ENCODE data around the gene MAP4K2.

The MAP4K2 gene

DNA sequence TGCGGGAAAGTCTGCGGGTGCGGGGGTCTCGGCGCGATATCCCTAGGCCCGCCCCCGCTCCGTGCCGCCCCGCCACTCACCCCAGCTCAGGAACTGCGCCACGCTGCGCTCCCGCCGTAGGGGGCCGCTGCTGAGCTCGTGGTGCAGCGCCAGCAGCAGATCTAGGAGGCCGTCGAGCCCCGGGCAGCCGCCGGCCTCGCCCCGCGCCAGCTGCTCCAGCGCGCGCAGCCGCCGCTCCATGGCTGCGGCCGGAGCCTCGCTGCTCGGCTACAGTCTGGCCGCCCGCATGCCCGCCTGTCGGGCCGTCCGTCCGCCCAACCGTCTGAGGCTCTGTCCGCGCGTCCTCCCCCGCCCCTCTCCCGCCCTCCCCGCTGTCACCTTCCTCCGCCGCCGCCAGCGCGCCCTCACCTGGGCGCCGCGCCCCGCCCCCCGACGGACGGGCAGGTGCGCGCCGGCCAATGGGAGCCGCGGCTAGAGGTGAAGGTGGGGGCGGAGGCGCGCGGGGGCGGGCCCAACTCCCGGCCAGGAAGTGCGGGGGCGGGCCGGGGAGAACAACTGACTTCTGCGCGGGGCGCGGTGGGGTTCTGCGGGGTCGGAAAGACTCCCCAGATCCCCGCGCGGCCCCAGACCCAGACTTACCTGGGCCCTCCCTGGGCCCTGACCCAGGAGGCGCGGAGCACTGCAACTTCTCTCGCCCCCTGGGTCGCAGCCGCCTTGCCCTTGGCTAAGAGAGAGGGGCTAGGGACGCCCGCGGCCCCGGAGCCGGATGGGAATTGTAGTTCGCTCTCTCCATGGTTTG is 41.5 kb upstream of the MAP4K2 start, which contains the start of gene CDC42BPG:
Gene CDC42BPG (minus strand): TSS at position 324 of the 799 bp plus-strand sequence. CDS start 84 bp downstream, at position 240.
- 1 to 2% methylated on average over 56 to 58 of the region's 96 CpGs for WGBS, 2 experiments (ENCODE audit: insufficient coverage in 2 of 2)
- H3K4me3 ChIP-seq (ENCODE audit: extremely low read depth, insufficient read depth, low read length, poor library complexity, severe bottlenecking), result peak within 1 kb of the TSS; percentile 53
- no peaks in the 10 kb centered on the region for H3K36me3 ChIP-seq (ENCODE audit: control insufficient read depth, insufficient read depth, low read length)
- no peak within 1 kb of the TSS for H3K27ac ChIP-seq (ENCODE audit: low read depth, low read length, severe bottlenecking)
- H3K4me1 ChIP-seq (ENCODE audit: control insufficient read depth, insufficient read depth, low read length, poor library complexity, severe bottlenecking), result peaks cover 18% of the 10 kb centered on the region
- H3K9me3 ChIP-seq (ENCODE audit: control insufficient read depth, low read length), result no peaks in the 10 kb centered on the region

DNA sequence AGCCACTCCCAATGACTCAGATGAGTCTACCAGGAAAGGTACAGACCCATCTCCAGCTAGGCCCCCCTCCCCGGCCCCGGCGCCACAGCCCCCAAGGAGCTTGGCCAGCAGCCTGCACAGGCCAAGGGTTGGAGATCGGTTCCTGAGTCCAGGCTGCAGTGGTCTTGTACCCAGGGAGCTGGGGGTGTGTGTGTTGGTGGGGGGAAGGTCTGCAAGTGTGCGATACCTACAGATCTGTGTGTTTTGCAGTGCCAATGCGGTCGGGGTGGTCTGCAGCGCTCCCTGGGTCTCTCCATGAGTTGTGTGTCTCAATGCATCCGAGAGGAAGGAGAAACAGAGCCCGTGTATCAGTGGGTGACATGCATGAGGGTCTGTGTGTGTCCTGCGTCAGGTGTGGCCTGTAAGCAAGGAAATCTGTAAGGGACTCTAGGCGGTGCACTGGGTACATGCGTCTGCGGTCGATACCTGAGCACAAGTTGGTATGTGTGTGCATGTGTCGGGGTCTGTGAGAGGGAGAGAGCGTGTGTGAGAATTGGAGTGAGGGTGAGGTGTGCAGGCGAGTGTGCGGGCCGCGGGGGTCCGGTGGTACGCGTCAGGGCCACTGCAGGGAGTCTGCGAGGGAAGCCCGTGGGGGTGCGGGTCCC is 40.8 kb upstream of the MAP4K2 start:
- WGBS, 2 experiments (ENCODE audit: insufficient coverage in 2 of 2), result 55 to 56% methylated on average over 19 to 26 of the region's 27 CpGs
- Histone ChIP-seq H3K36me3 (ENCODE audit: control insufficient read depth, insufficient read depth, low read length) (no peaks in the 10 kb centered on the region), H3K27ac (ENCODE audit: low read depth, low read length, severe bottlenecking) (no peak overlapping the region), H3K9me3 (ENCODE audit: control insufficient read depth, low read length) (no peaks in the 10 kb centered on the region), H3K4me3 (ENCODE audit: extremely low read depth, insufficient read depth, low read length, poor library complexity, severe bottlenecking) (peak overlapping the region; percentile 53), H3K4me1 (ENCODE audit: control insufficient read depth, insufficient read depth, low read length, poor library complexity, severe bottlenecking) (peaks cover 18% of the 10 kb centered on the region)

- peaks cover 18% of the 10 kb centered on the region for H3K4me1 ChIP-seq (ENCODE audit: control insufficient read depth, insufficient read depth, low read length, poor library complexity, severe bottlenecking)
- H3K9me3 ChIP-seq (ENCODE audit: control insufficient read depth, low read length), result no peaks in the 10 kb centered on the region
- 61 to 71% methylated on average over 12 to 15 of the region's 19 CpGs for WGBS, 2 experiments (ENCODE audit: insufficient coverage in 2 of 2)
- peak overlapping the region; percentile 49 for H3K27ac ChIP-seq (ENCODE audit: low read depth, low read length, severe bottlenecking)
- H3K4me3 ChIP-seq (ENCODE audit: extremely low read depth, insufficient read depth, low read length, poor library complexity, severe bottlenecking), result no peak overlapping the region
- H3K36me3 ChIP-seq (ENCODE audit: control insufficient read depth, insufficient read depth, low read length), result no peaks in the 10 kb centered on the region
These were observed 40.1 kb upstream of the MAP4K2 start for GRCh38 chr11:64842851-64843685.

DNA sequence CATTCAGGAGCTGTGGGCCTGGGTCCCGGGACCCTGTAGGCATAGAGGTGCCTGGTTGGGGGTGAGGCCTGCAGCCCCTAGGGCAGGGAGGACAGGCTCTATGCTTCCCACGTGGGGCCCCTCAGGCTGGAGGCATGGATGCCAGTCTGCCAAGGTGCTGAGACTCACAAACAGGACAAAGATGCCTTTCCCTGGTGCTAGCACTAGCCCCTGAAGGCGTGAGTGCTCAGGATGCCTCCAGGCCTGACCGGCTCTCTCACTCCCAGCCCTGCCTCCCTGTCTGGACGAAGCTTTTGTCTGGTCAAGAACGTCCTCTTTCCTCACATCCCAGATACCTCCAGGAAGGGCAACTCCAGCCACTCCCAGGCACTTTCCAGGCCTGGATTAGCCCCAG is 39.3 kb upstream of the MAP4K2 start:
- no peak overlapping the region for H3K4me3 ChIP-seq (ENCODE audit: extremely low read depth, insufficient read depth, low read length, poor library complexity, severe bottlenecking)
- no peaks in the 10 kb centered on the region for H3K36me3 ChIP-seq (ENCODE audit: control insufficient read depth, insufficient read depth, low read length)
- peak overlapping the region; percentile 49 for H3K27ac ChIP-seq (ENCODE audit: low read depth, low read length, severe bottlenecking)
- peaks cover 18% of the 10 kb centered on the region for H3K4me1 ChIP-seq (ENCODE audit: control insufficient read depth, insufficient read depth, low read length, poor library complexity, severe bottlenecking)
- no peaks in the 10 kb centered on the region for H3K9me3 ChIP-seq (ENCODE audit: control insufficient read depth, low read length)
- 70 to 91% methylated on average over 4 of the region's 6 CpGs for WGBS, 2 experiments (ENCODE audit: insufficient coverage in 2 of 2)

DNA sequence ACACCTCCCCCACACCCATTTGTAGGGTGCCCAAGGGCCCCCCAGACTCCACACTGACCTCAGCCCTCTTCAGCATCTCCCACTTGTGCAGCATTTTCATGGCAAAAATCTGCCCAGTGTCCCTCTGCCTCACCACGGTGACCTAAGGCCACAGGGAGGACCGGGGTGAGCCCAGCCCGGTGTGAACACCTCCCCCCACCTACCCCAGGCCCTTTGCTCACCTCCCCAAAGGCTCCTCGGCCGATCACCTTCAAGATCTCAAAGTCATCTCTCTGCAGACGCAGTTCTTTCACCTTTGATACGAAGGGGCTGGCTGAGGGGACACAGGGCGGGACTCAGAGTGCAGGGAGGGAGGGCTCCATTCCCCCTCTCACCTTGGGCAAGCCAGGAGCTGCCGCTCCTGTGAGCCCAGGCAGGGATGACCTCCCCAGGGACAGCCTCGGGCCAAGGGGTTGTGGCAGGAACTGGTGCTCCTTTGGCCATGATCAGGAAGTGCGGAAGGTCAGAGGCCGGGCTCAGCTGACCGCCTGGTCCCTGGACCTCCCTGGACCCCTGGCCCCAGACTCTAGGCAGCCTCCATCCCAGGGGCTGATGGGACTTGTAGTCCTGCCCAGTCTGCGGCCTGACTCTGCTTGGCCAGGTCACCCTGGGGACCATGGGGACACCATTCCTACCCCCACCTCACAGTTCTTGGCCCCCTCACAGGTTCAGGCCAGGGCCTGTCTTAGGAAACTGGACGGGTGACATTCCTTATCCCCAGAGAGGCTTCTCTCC is 38.8 kb upstream of the MAP4K2 start:
- 88 to 92% methylated on average over 7 to 14 of the region's 15 CpGs for WGBS, 2 experiments (ENCODE audit: insufficient coverage in 2 of 2)
- H3K36me3 ChIP-seq (ENCODE audit: control insufficient read depth, insufficient read depth, low read length), result no peaks in the 10 kb centered on the region
- H3K4me3 ChIP-seq (ENCODE audit: extremely low read depth, insufficient read depth, low read length, poor library complexity, severe bottlenecking), result no peak overlapping the region
- H3K27ac ChIP-seq (ENCODE audit: low read depth, low read length, severe bottlenecking), result no peak overlapping the region
- H3K9me3 ChIP-seq (ENCODE audit: control insufficient read depth, low read length), result no peaks in the 10 kb centered on the region
- peaks cover 18% of the 10 kb centered on the region for H3K4me1 ChIP-seq (ENCODE audit: control insufficient read depth, insufficient read depth, low read length, poor library complexity, severe bottlenecking)

GRCh38 chr11:64839887-64840782 is 37.1 kb upstream of the MAP4K2 start:
- no peak overlapping the region for H3K4me3 ChIP-seq (ENCODE audit: extremely low read depth, insufficient read depth, low read length, poor library complexity, severe bottlenecking)

GRCh38 chr11:64839335-64839734 is 36.3 kb upstream of the MAP4K2 start:
- 93 to 94% methylated on average over 13 of the region's 13 CpGs for WGBS, 2 experiments (ENCODE audit: insufficient coverage in 2 of 2)
- H3K9me3 ChIP-seq (ENCODE audit: control insufficient read depth, low read length), result no peaks in the 10 kb centered on the region
- H3K27ac ChIP-seq (ENCODE audit: low read depth, low read length, severe bottlenecking), result no peak overlapping the region
- no peaks in the 10 kb centered on the region for H3K36me3 ChIP-seq (ENCODE audit: control insufficient read depth, insufficient read depth, low read length)
- H3K4me3 ChIP-seq (ENCODE audit: extremely low read depth, insufficient read depth, low read length, poor library complexity, severe bottlenecking), result no peak overlapping the region
- peaks cover 18% of the 10 kb centered on the region for H3K4me1 ChIP-seq (ENCODE audit: control insufficient read depth, insufficient read depth, low read length, poor library complexity, severe bottlenecking)

More at GRCh38 chr11:64839887-64840782, 37.1 kb upstream of the MAP4K2 start:
- WGBS, 2 experiments (ENCODE audit: insufficient coverage in 2 of 2), result 93 to 95% methylated on average over 22 to 24 of the region's 24 CpGs
- H3K36me3 ChIP-seq (ENCODE audit: control insufficient read depth, insufficient read depth, low read length), result no peaks in the 10 kb centered on the region
- H3K4me1 ChIP-seq (ENCODE audit: control insufficient read depth, insufficient read depth, low read length, poor library complexity, severe bottlenecking), result peaks cover 18% of the 10 kb centered on the region
- H3K27ac ChIP-seq (ENCODE audit: low read depth, low read length, severe bottlenecking), result no peak overlapping the region
- H3K9me3 ChIP-seq (ENCODE audit: control insufficient read depth, low read length), result no peaks in the 10 kb centered on the region

GRCh38 chr11:64838600-64839334 is 35.8 kb upstream of the MAP4K2 start:
- H3K4me1 ChIP-seq (ENCODE audit: control insufficient read depth, insufficient read depth, low read length, poor library complexity, severe bottlenecking), result peaks cover 18% of the 10 kb centered on the region
- 94% methylated on average over 21 to 24 of the region's 28 CpGs for WGBS, 2 experiments (ENCODE audit: insufficient coverage in 2 of 2)
- H3K9me3 ChIP-seq (ENCODE audit: control insufficient read depth, low read length), result no peaks in the 10 kb centered on the region
- H3K36me3 ChIP-seq (ENCODE audit: control insufficient read depth, insufficient read depth, low read length), result no peaks in the 10 kb centered on the region
- no peak overlapping the region for H3K27ac ChIP-seq (ENCODE audit: low read depth, low read length, severe bottlenecking)
- H3K4me3 ChIP-seq (ENCODE audit: extremely low read depth, insufficient read depth, low read length, poor library complexity, severe bottlenecking), result no peak overlapping the region

GRCh38 chr11:64837887-64838351 is 34.9 kb upstream of the MAP4K2 start:
- WGBS, 2 experiments (ENCODE audit: insufficient coverage in 2 of 2), result 86 to 97% methylated on average over 6 to 8 of the region's 10 CpGs
- no peak overlapping the region for H3K4me3 ChIP-seq (ENCODE audit: extremely low read depth, insufficient read depth, low read length, poor library complexity, severe bottlenecking)
- H3K36me3 ChIP-seq (ENCODE audit: control insufficient read depth, insufficient read depth, low read length), result no peaks in the 10 kb centered on the region
- H3K27ac ChIP-seq (ENCODE audit: low read depth, low read length, severe bottlenecking), result no peak overlapping the region
- peaks cover 13% of the 10 kb centered on the region for H3K4me1 ChIP-seq (ENCODE audit: control insufficient read depth, insufficient read depth, low read length, poor library complexity, severe bottlenecking)
- no peaks in the 10 kb centered on the region for H3K9me3 ChIP-seq (ENCODE audit: control insufficient read depth, low read length)

Measured in mesodermal cell (in vitro differentiated cells).